Bronchial epithelial cell (primary cell): ENCODE results near the gene TPRG1L. TPM values are rescaled to one million over a fixed set of nuclear protein-coding genes. Genes with fewer than 3 reads are reported as not detected.

Source experiments
- DNase-seq: peaks from one replicate; pipeline ENCODE4 v3.0.0-alpha.2; 2010; ENCODE audit warnings: low read depth
- FAIRE-seq: peaks from 2 replicates; lab custom pipeline; 2011; peaks lifted over from hg19 to GRCh38; lab: Jason Lieb, UNC
- H3K27me3 ChIP-seq: 2 replicates; pipeline ENCODE4 v1.5.1; 2011; ENCODE audit warnings: low read length; ENCODE audit not compliant: control insufficient read depth, insufficient read depth
- H3K36me3 ChIP-seq: 2 replicates; pipeline ENCODE4 v1.5.1; 2011; ENCODE audit warnings: low read length; ENCODE audit not compliant: control insufficient read depth, insufficient read depth
- H3K4me3 ChIP-seq: 2 replicates; pipeline ENCODE4 v1.5.1; 2011; ENCODE audit warnings: mild to moderate bottlenecking, low read depth, low read length, control low read depth
- CTCF ChIP-seq: IDR thresholded peaks from 2 replicates; pipeline ENCODE4 v1.5.1; 2011; ENCODE audit warnings: mild to moderate bottlenecking, moderate library complexity, low read length, control low read depth, inconsistent platforms; ENCODE audit not compliant: insufficient read depth, severe bottlenecking
- total RNA-seq: library from RNA; depleted of rRNA; stranded (reverse); fragments of >200 nt; gene quantifications from 2 replicates; pipeline ENCODE4 v1.2.1, GENCODE V29; 2014

The TPRG1L gene
- total RNA-seq, 1 donor from 2014 or later: 33.4 TPM

GRCh38 chr1:3627515-3628253 is 2.9 kb downstream of the TPRG1L start:
- no peak overlapping the region for H3K4me3 ChIP-seq
- no peaks in the 10 kb centered on the region for H3K27me3 ChIP-seq
- no peak for TF ChIP-seq CTCF
- FAIRE-seq (no peak), DNase-seq (no peak)
- peaks cover 7% of the 10 kb centered on the region for H3K36me3 ChIP-seq

GRCh38 chr1:3628445-3628844 is 3.6 kb downstream of the TPRG1L start:
- DNase-seq (no peak), FAIRE-seq (no peak)
- Histone ChIP-seq H3K27me3 (no peaks in the 10 kb centered on the region), H3K36me3 (peaks cover 9% of the 10 kb centered on the region), H3K4me3 (no peak overlapping the region)
- no peak for TF ChIP-seq CTCF

- FAIRE-seq: no peak
Measured at GRCh38 chr1:3629561-3630160, 4.8 kb downstream of the TPRG1L start.

GRCh38 chr1:3630161-3630611 is 5.4 kb downstream of the TPRG1L start:
- Histone ChIP-seq H3K27me3 (no peaks in the 10 kb centered on the region), H3K36me3 (peaks cover 18% of the 10 kb centered on the region), H3K4me3 (no peak overlapping the region)
- FAIRE-seq: no peak
- TF ChIP-seq CTCF: no peak
- no peak for DNase-seq

More at GRCh38 chr1:3629561-3630160, 4.8 kb downstream of the TPRG1L start:
- H3K4me3 ChIP-seq: no peak overlapping the region
- H3K27me3 ChIP-seq: no peaks in the 10 kb centered on the region
- no peak for TF ChIP-seq CTCF
- no peak for DNase-seq
- peaks cover 15% of the 10 kb centered on the region for H3K36me3 ChIP-seq

GRCh38 chr1:3630914-3631313 is 6.1 kb downstream of the TPRG1L start:
- no peaks in the 10 kb centered on the region for H3K27me3 ChIP-seq
- no peak overlapping the region for H3K4me3 ChIP-seq
- DNase-seq (no peak), FAIRE-seq (no peak)
- no peak for TF ChIP-seq CTCF
- H3K36me3 ChIP-seq: peaks cover 18% of the 10 kb centered on the region
